ELF-1 (cell line): ENCODE results near the gene ZNF316.
A peak's percentile ranks its signal among the peaks of the same experiment; 100 is the strongest.
"Not testable (repeated sequence)": the region's sequence is repeated elsewhere in the genome, so short reads cannot be mapped to it uniquely, and the experiment has no call there.

Source experiments
- DNase-seq: peaks from one replicate; pipeline ENCODE4 v3.0.0-alpha.2; 2016; ENCODE audit warnings: low read depth, low spot score

The ZNF316 gene

GRCh38 chr7:6621195-6622133, 15.7 kb upstream of the ZNF316 start:
- DNase-seq: peak; percentile 73

GRCh38 chr7:6622134-6622710, 14.9 kb upstream of the ZNF316 start:
- peak; percentile 65 for DNase-seq

GRCh38 chr7:6623589-6624245, 13.4 kb upstream of the ZNF316 start:
- no peak for DNase-seq

GRCh38 chr7:6624246-6624611, 12.9 kb upstream of the ZNF316 start:
- no peak for DNase-seq

GRCh38 chr7:6628045-6628444, 9.1 kb upstream of the ZNF316 start:
- no peak for DNase-seq

GRCh38 chr7:6630007-6630849, 6.9 kb upstream of the ZNF316 start:
- no peak for DNase-seq

GRCh38 chr7:6631605-6632004, 5.5 kb upstream of the ZNF316 start:
- DNase-seq: no peak

GRCh38 chr7:6634021-6634420, 3.1 kb upstream of the ZNF316 start:
- no peak for DNase-seq

GRCh38 chr7:6634971-6635370, 2.1 kb upstream of the ZNF316 start:
- DNase-seq: not testable (repeated sequence)

GRCh38 chr7:6637544-6638229, 569 bp downstream of the ZNF316 start:
- peak; percentile 56 for DNase-seq

GRCh38 chr7:6639032-6639431, 1.9 kb downstream of the ZNF316 start:
- no peak for DNase-seq

- DNase-seq: no peak
Measured at GRCh38 chr7:6639627-6640026, 2.5 kb downstream of the ZNF316 start.

GRCh38 chr7:6640246-6640721, 3.2 kb downstream of the ZNF316 start:
- DNase-seq: peak; percentile 97

- DNase-seq: no peak
Measured at GRCh38 chr7:6641305-6642035, 4.4 kb downstream of the ZNF316 start.

- no peak for DNase-seq
Measured at GRCh38 chr7:6642239-6642839, 5.2 kb downstream of the ZNF316 start.

GRCh38 chr7:6642861-6643640, 5.9 kb downstream of the ZNF316 start:
- no peak for DNase-seq

- no peak for DNase-seq
Measured at GRCh38 chr7:6643915-6644625, 7.0 kb downstream of the ZNF316 start.

GRCh38 chr7:6644728-6645127, 7.6 kb downstream of the ZNF316 start:
- no peak for DNase-seq
